ENCODE measurements around the gene CALML6. TPM values are rescaled to one million over a fixed set of nuclear protein-coding genes. Genes with fewer than 3 reads are reported as not detected.
A peak's percentile ranks its signal among the peaks of the same experiment; 100 is the strongest.

The CALML6 gene
- total RNA-seq, 1 donor from 2014 or later, result 0.04 TPM

GRCh38 chr1:1941211-1941841, 26.3 kb downstream of the CALML6 start:
- Histone ChIP-seq H3K27me3 (ENCODE audit: control insufficient read depth, insufficient read depth, low read length) (peaks cover 22% of the 10 kb centered on the region), H3K36me3 (ENCODE audit: control insufficient read depth, insufficient read depth, low read length) (no peaks in the 10 kb centered on the region), H3K4me3 (ENCODE audit: low read depth, low read length) (no peak overlapping the region)
- no peak for TF ChIP-seq CTCF (IDR thresholded peaks at IDR 0.05; ENCODE audit: insufficient read depth, low read length, poor library complexity, severe bottlenecking)
- DNase-seq (ENCODE audit: low read depth), result no peak

GRCh38 chr1:1941868-1942752, 27.1 kb downstream of the CALML6 start:
- TF ChIP-seq CTCF (IDR thresholded peaks at IDR 0.05; ENCODE audit: insufficient read depth, low read length, poor library complexity, severe bottlenecking), result no peak
- no peak for DNase-seq (ENCODE audit: low read depth)
- Histone ChIP-seq H3K36me3 (ENCODE audit: control insufficient read depth, insufficient read depth, low read length) (no peaks in the 10 kb centered on the region), H3K27me3 (ENCODE audit: control insufficient read depth, insufficient read depth, low read length) (peaks cover 20% of the 10 kb centered on the region), H3K4me3 (ENCODE audit: low read depth, low read length) (no peak overlapping the region)

- DNase-seq (ENCODE audit: low read depth), result no peak
- TF ChIP-seq CTCF (IDR thresholded peaks at IDR 0.05; ENCODE audit: insufficient read depth, low read length, poor library complexity, severe bottlenecking), result no peak
- Histone ChIP-seq H3K27me3 (ENCODE audit: control insufficient read depth, insufficient read depth, low read length) (peaks cover 20% of the 10 kb centered on the region), H3K4me3 (ENCODE audit: low read depth, low read length) (no peak overlapping the region), H3K36me3 (ENCODE audit: control insufficient read depth, insufficient read depth, low read length) (no peaks in the 10 kb centered on the region)
Observed at GRCh38 chr1:1942753-1943656, 27.9 kb downstream of the CALML6 start.

GRCh38 chr1:1943834-1944570, 28.9 kb downstream of the CALML6 start:
- DNase-seq (ENCODE audit: low read depth), result no peak
- no peaks in the 10 kb centered on the region for H3K36me3 ChIP-seq (ENCODE audit: control insufficient read depth, insufficient read depth, low read length)
- TF ChIP-seq CTCF (IDR thresholded peaks at IDR 0.05; ENCODE audit: insufficient read depth, low read length, poor library complexity, severe bottlenecking), result peak; percentile 76

GRCh38 chr1:1945782-1946393, 30.8 kb downstream of the CALML6 start:
- no peak overlapping the region for H3K4me3 ChIP-seq (ENCODE audit: low read depth, low read length)
- no peaks in the 10 kb centered on the region for H3K36me3 ChIP-seq (ENCODE audit: control insufficient read depth, insufficient read depth, low read length)
- TF ChIP-seq CTCF (IDR thresholded peaks at IDR 0.05; ENCODE audit: insufficient read depth, low read length, poor library complexity, severe bottlenecking), result no peak
- DNase-seq (ENCODE audit: low read depth), result no peak
- peaks cover 14% of the 10 kb centered on the region for H3K27me3 ChIP-seq (ENCODE audit: control insufficient read depth, insufficient read depth, low read length)

More at GRCh38 chr1:1943834-1944570, 28.9 kb downstream of the CALML6 start:
- Histone ChIP-seq H3K27me3 (ENCODE audit: control insufficient read depth, insufficient read depth, low read length) (peaks cover 20% of the 10 kb centered on the region), H3K4me3 (ENCODE audit: low read depth, low read length) (no peak overlapping the region)
